Camera-type eye (tissue), 1 donor: ENCODE results near the gene NFIA. TPM values are rescaled to one million over a fixed set of nuclear protein-coding genes. Genes with fewer than 3 reads are reported as not detected.

Source experiments
- total RNA-seq: library from RNA; depleted of rRNA; stranded (reverse); fragments of >200 nt; gene quantifications from one replicate; pipeline ENCODE4 v1.2.3, GENCODE V29; 2014

The NFIA gene
- total RNA-seq: 64.5 TPM

DNA sequence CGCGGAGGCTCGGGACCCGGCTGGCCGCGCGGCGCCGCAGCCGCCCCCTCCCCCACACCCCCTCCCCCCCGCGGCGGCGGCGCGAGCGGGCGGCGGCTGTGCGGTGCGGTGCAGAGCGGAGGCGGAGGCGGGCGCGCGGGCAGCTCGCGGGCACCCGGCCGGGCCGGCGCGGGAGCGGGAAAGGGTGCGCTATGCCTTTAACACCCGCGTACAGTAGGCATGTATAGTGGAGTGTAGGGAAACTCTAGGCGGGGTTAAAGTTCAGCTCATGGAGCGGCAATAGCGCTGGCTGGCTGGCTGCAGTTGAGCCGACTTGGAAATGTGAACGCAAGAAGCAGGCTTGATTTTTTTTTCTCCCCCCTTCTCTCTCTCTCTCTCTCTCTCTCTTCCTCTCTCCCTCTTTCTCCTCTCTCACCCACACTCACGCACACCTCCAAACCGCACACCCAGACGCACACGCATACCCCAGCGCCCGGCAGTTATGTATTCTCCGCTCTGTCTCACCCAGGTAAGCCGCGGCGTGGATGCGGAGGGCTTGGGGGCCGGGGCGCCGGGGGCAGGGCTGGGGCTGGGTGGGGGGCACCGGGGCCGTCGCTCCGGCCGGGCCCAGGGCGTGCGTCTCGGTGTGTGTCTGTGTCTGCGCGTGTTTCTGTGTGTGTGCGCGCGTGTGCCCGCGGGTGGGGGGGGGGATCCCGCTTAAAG lies at the start of gene NFIA:
Gene NFIA (plus strand): TSS at position 251 of the 702 bp plus-strand sequence.

